HG02571 (cell line): ENCODE measurements around the gene CAPN5.

ENCODE experiments used
- ATAC-seq: cut with Tn5 transposase; IDR thresholded peaks from one replicate; pipeline ENCODE4 v1.9.1; 2021; ENCODE audit warnings: mild to moderate bottlenecking, moderate library complexity; ENCODE audit not compliant: unreplicated experiment

CAPN5 gene

GRCh38 chr11:77146261-77147035 lies 79.7 kb downstream of the CAPN5 start:
- ATAC-seq = no peak

GRCh38 chr11:77147036-77147315 lies 80.2 kb downstream of the CAPN5 start:
- no peak for ATAC-seq

- ATAC-seq = no peak
Measured at GRCh38 chr11:77147668-77148321, 81.0 kb downstream of the CAPN5 start.

- ATAC-seq = no peak
Measured at GRCh38 chr11:77148963-77149715, 82.4 kb downstream of the CAPN5 start.

- ATAC-seq = no peak
Measured at GRCh38 chr11:77149716-77150392, 83.1 kb downstream of the CAPN5 start.

- no peak for ATAC-seq
Measured at GRCh38 chr11:77150836-77151235, 84.1 kb downstream of the CAPN5 start.

- no peak for ATAC-seq
Measured at GRCh38 chr11:77151804-77152509, 85.2 kb downstream of the CAPN5 start.

- no peak for ATAC-seq
Measured at GRCh38 chr11:77152846-77153245, 86.1 kb downstream of the CAPN5 start.

- no peak for ATAC-seq
Measured at GRCh38 chr11:77153276-77154185, 86.8 kb downstream of the CAPN5 start.

GRCh38 chr11:77154381-77155081 lies 87.8 kb downstream of the CAPN5 start:
- ATAC-seq = no peak

GRCh38 chr11:77155082-77155475 lies 88.3 kb downstream of the CAPN5 start:
- ATAC-seq = no peak

- ATAC-seq = no peak
Measured at GRCh38 chr11:77155556-77156130, 88.9 kb downstream of the CAPN5 start.

GRCh38 chr11:77156396-77157195 lies 89.8 kb downstream of the CAPN5 start:
- ATAC-seq = no peak

GRCh38 chr11:77158041-77158695 lies 91.4 kb downstream of the CAPN5 start:
- no peak for ATAC-seq

GRCh38 chr11:77159219-77159936 lies 92.6 kb downstream of the CAPN5 start:
- ATAC-seq = no peak

GRCh38 chr11:77159937-77160495 lies 93.2 kb downstream of the CAPN5 start:
- ATAC-seq = no peak

GRCh38 chr11:77163271-77163670 lies 96.5 kb downstream of the CAPN5 start:
- no peak for ATAC-seq
